ENCODE measurements around the gene OST4.

OST4 gene

GRCh38 chr2:27069961-27070618 lies 1.4 kb downstream of the OST4 start:
- no peak for DNase-seq (ENCODE audit: low read depth)
- H3K4me3 ChIP-seq (replicated peaks; ENCODE audit: low read depth, low read length), result peak overlapping the region; percentile 98
- TF ChIP-seq CTCF (IDR thresholded peaks at IDR 0.05; ENCODE audit: low read length, missing control alignments), result no peak

- H3K4me3 ChIP-seq (replicated peaks; ENCODE audit: low read depth, low read length), result peak overlapping the region; percentile 98
- TF ChIP-seq CTCF (IDR thresholded peaks at IDR 0.05; ENCODE audit: low read length, missing control alignments), result no peak
These were observed 2.0 kb downstream of the OST4 start for GRCh38 chr2:27069436-27069835.

GRCh38 chr2:27067385-27067784 lies 4.1 kb downstream of the OST4 start:
- TF ChIP-seq CTCF (IDR thresholded peaks at IDR 0.05; ENCODE audit: low read length, missing control alignments), result no peak
- no peak overlapping the region for H3K4me3 ChIP-seq (replicated peaks; ENCODE audit: low read depth, low read length)
- no peak for DNase-seq (ENCODE audit: low read depth)

More at GRCh38 chr2:27069436-27069835, 2.0 kb downstream of the OST4 start:
- no peak for DNase-seq (ENCODE audit: low read depth)

GRCh38 chr2:27065128-27065527 lies 6.3 kb downstream of the OST4 start:
- DNase-seq (ENCODE audit: low read depth), result no peak
- TF ChIP-seq CTCF (IDR thresholded peaks at IDR 0.05; ENCODE audit: low read length, missing control alignments), result no peak
- H3K4me3 ChIP-seq (replicated peaks; ENCODE audit: low read depth, low read length), result no peak overlapping the region

- no peak for DNase-seq (ENCODE audit: low read depth)
- TF ChIP-seq CTCF (IDR thresholded peaks at IDR 0.05; ENCODE audit: low read length, missing control alignments), result no peak
- H3K4me3 ChIP-seq (replicated peaks; ENCODE audit: low read depth, low read length), result no peak overlapping the region
These were observed 11.1 kb downstream of the OST4 start for GRCh38 chr2:27060323-27060722.

- peak; percentile 77 for DNase-seq (ENCODE audit: low read depth)
- no peak for TF ChIP-seq CTCF (IDR thresholded peaks at IDR 0.05; ENCODE audit: low read length, missing control alignments)
- no peak overlapping the region for H3K4me3 ChIP-seq (replicated peaks; ENCODE audit: low read depth, low read length)
These were observed 12.2 kb downstream of the OST4 start for GRCh38 chr2:27059141-27059820.
